HepG2 (cell line): Measurements from ENCODE around the gene RNF183. TPM values are rescaled to one million over a fixed set of nuclear protein-coding genes. Genes with fewer than 3 reads are reported as not detected.
A peak's percentile ranks its signal among the peaks of the same experiment; 100 is the strongest.

Experiments
- ELF3 ChIP-seq: IDR thresholded peaks from 2 replicates; pipeline ENCODE4 v1.6.1; 2016; ENCODE audit warnings: missing genetic modification reagents, missing compliant biosample characterization
- GATAD1 ChIP-seq: IDR thresholded peaks from 2 replicates; pipeline ENCODE4 v1.6.1; 2016; ENCODE audit warnings: missing genetic modification reagents, missing compliant biosample characterization
- HCFC1 ChIP-seq: fragments of 150-350 bp; IDR thresholded peaks from 2 replicates; pipeline ENCODE4 v1.6.1; 2014; ENCODE audit warnings: low read depth, low read length
- HNF4G ChIP-seq, 2 experiments: sonication (generic) in 1 of 2; formaldehyde crosslinking in 1 of 2; IDR thresholded peaks; 2 replicates each; pipeline versions ENCODE4 v1.4.0 to v1.6.1; 2011 to 2020; ENCODE audit warnings: borderline replicate concordance in 2 of 2, low read depth in 2 of 2, mild to moderate bottlenecking in 2 of 2, low read length in 1 of 2, missing genetic modification reagents in 1 of 2, moderate library complexity in 1 of 2
- MXD4 ChIP-seq: IDR thresholded peaks from 2 replicates; pipeline ENCODE4 v1.6.1; 2016; ENCODE audit warnings: mild to moderate bottlenecking, missing biosample characterization, missing genetic modification reagents
- PITX1 ChIP-seq: sonication (generic); formaldehyde crosslinking; IDR thresholded peaks from 2 replicates; pipeline ENCODE4 v1.5.1; 2020; ENCODE audit warnings: mild to moderate bottlenecking, missing genetic modification reagents
- REPIN1 ChIP-seq: sonication (generic); formaldehyde crosslinking; IDR thresholded peaks from 2 replicates; pipeline ENCODE4 v1.8.0; 2022; ENCODE audit warnings: missing genetic modification reagents, low read depth, mild to moderate bottlenecking, borderline replicate concordance
- RFXANK ChIP-seq: IDR thresholded peaks from 2 replicates; pipeline ENCODE4 v1.6.1; 2016
- SRY ChIP-seq: sonication (generic); formaldehyde crosslinking; IDR thresholded peaks from 2 replicates; pipeline ENCODE4 v1.8.0; 2022; ENCODE audit warnings: mild to moderate bottlenecking, missing genetic modification reagents
- TOPORS ChIP-seq: sonication (generic); formaldehyde crosslinking; IDR thresholded peaks from 2 replicates; pipeline ENCODE4 v1.8.0; 2023; ENCODE audit warnings: mild to moderate bottlenecking, missing genetic modification reagents
- ZBTB21 ChIP-seq: sonication (generic); formaldehyde crosslinking; IDR thresholded peaks from 2 replicates; pipeline ENCODE4 v1.4.0; 2020; ENCODE audit warnings: missing genetic modification reagents
- ZC3H13 ChIP-seq: sonication (generic); formaldehyde crosslinking; IDR thresholded peaks from 2 replicates; pipeline ENCODE4 v1.8.1; 2023; ENCODE audit warnings: mild to moderate bottlenecking, missing genetic modification reagents, moderate library complexity
- ZNF530 ChIP-seq: sonication (generic); formaldehyde crosslinking; IDR thresholded peaks from 2 replicates; pipeline ENCODE4 v1.5.0; 2020; ENCODE audit warnings: low read depth, mild to moderate bottlenecking, missing genetic modification reagents
- ZNF839 ChIP-seq: sonication (generic); formaldehyde crosslinking; IDR thresholded peaks from 2 replicates; pipeline ENCODE4 v1.4.0; 2020; ENCODE audit warnings: missing genetic modification reagents, mild to moderate bottlenecking, borderline replicate concordance
- polyA plus RNA-seq, 8 experiments: library from polyadenylated mRNA; depleted of rRNA in 3 of 8; stranded (reverse) in 7 of 8; unstranded in 1 of 8; fragments of >200 nt; fragmentation: Illumina TruSeq in 4 of 8; extraction: Trizol in 4 of 8; gene quantifications; 2 replicates each; pipeline versions ENCODE4 v1.2.1 to v1.2.3, GENCODE V29; 2011 to 2016; ENCODE audit warnings: low read depth in 4 of 8, missing spikeins in 1 of 8, mixed read lengths in 1 of 8; ENCODE audit not compliant: insufficient read depth in 1 of 8
- total RNA-seq, 5 experiments: library from RNA; depleted of rRNA; stranded (reverse); fragments of >200 nt; fragmentation: Illumina TruSeq; extraction: Trizol; gene quantifications; 2 replicates each; pipeline ENCODE4 v1.2.3, GENCODE V29; 2016; ENCODE audit warnings: low read depth in 1 of 5
- TF ChIP-seq, protein P1 (sequence below): sonication (generic); formaldehyde crosslinking; IDR thresholded peaks from 2 replicates; pipeline ENCODE4 v1.4.0; 2020; ENCODE audit warnings: missing genetic modification reagents
- TF ChIP-seq, protein P2 (sequence below): sonication (generic); formaldehyde crosslinking; IDR thresholded peaks from 2 replicates; pipeline ENCODE4 v1.5.0; 2020; ENCODE audit warnings: mild to moderate bottlenecking, missing genetic modification reagents, borderline replicate concordance
- TF ChIP-seq, protein P3 (sequence below): sonication (generic); formaldehyde crosslinking; IDR thresholded peaks from 2 replicates; pipeline ENCODE4 v1.4.0; 2020; ENCODE audit warnings: mild to moderate bottlenecking, missing genetic modification reagents
- TF ChIP-seq, protein P4 (sequence below): sonication (generic); formaldehyde crosslinking; IDR thresholded peaks from 2 replicates; pipeline ENCODE4 v1.8.0; 2022; ENCODE audit warnings: mild to moderate bottlenecking, missing genetic modification reagents

RNF183 gene
- total and polyA plus RNA-seq, 2 of the 13 experiments (the other 11 are each of a cell fraction or from before 2014, with no cell fraction given), result 0.13 to 6.5 TPM

DNA sequence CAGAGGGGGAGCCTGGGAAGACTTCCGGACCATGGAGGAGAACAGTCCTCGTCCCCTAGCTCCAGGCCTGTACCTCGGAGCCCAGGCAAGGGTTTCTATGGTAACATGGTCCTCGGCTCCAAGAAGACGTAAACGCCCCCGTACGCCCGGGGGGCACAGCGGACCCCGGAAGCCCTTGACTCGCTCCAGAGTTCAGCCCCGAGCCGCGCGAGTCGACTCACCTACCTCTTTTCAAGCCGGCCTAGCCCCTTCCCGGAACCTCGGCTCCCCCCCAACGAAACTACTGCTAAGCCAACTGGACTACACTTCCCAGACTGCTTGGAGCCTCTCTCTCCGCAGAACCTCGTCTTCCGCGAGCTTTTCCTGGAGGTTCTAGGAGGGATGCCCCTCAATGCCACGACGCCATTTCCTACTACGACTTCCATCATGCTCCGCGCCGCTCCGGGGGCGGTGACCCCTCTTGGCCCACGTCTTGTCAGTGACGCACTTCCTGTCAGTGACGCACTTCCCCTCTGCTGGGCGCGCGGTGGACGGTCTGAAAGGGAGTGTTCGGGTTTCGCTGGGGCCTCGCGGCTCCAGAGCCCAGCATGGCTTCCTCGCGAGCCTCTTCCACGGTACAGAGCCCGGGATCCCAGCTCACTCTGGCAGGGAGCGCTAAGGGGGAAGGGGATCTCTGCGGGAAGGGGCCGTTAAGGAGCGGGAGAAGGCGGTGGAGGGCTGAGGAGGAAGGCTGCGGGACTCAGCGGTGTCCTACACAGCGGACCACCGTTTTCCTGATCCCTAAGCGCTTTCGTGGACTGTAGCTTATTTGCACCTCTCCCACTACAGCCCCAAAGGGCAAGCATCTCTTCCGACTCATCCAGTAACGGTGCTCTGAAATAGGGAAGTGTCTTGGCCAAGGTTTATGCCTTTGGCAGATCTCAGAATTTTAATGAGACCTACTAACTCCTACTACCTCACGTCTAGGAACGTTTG is 27.7 kb downstream of the RNF183 start, which contains the start of the genes CDC26 and PRPF4 (continued):
- TF ChIP-seq, protein P1, sequence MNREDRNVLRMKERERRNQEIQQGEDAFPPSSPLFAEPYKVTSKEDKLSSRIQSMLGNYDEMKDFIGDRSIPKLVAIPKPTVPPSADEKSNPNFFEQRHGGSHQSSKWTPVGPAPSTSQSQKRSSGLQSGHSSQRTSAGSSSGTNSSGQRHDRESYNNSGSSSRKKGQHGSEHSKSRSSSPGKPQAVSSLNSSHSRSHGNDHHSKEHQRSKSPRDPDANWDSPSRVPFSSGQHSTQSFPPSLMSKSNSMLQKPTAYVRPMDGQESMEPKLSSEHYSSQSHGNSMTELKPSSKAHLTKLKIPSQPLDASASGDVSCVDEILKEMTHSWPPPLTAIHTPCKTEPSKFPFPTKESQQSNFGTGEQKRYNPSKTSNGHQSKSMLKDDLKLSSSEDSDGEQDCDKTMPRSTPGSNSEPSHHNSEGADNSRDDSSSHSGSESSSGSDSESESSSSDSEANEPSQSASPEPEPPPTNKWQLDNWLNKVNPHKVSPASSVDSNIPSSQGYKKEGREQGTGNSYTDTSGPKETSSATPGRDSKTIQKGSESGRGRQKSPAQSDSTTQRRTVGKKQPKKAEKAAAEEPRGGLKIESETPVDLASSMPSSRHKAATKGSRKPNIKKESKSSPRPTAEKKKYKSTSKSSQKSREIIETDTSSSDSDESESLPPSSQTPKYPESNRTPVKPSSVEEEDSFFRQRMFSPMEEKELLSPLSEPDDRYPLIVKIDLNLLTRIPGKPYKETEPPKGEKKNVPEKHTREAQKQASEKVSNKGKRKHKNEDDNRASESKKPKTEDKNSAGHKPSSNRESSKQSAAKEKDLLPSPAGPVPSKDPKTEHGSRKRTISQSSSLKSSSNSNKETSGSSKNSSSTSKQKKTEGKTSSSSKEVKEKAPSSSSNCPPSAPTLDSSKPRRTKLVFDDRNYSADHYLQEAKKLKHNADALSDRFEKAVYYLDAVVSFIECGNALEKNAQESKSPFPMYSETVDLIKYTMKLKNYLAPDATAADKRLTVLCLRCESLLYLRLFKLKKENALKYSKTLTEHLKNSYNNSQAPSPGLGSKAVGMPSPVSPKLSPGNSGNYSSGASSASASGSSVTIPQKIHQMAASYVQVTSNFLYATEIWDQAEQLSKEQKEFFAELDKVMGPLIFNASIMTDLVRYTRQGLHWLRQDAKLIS (CRISPR knock-in tag), result no peak
- TF ChIP-seq, protein P2, sequence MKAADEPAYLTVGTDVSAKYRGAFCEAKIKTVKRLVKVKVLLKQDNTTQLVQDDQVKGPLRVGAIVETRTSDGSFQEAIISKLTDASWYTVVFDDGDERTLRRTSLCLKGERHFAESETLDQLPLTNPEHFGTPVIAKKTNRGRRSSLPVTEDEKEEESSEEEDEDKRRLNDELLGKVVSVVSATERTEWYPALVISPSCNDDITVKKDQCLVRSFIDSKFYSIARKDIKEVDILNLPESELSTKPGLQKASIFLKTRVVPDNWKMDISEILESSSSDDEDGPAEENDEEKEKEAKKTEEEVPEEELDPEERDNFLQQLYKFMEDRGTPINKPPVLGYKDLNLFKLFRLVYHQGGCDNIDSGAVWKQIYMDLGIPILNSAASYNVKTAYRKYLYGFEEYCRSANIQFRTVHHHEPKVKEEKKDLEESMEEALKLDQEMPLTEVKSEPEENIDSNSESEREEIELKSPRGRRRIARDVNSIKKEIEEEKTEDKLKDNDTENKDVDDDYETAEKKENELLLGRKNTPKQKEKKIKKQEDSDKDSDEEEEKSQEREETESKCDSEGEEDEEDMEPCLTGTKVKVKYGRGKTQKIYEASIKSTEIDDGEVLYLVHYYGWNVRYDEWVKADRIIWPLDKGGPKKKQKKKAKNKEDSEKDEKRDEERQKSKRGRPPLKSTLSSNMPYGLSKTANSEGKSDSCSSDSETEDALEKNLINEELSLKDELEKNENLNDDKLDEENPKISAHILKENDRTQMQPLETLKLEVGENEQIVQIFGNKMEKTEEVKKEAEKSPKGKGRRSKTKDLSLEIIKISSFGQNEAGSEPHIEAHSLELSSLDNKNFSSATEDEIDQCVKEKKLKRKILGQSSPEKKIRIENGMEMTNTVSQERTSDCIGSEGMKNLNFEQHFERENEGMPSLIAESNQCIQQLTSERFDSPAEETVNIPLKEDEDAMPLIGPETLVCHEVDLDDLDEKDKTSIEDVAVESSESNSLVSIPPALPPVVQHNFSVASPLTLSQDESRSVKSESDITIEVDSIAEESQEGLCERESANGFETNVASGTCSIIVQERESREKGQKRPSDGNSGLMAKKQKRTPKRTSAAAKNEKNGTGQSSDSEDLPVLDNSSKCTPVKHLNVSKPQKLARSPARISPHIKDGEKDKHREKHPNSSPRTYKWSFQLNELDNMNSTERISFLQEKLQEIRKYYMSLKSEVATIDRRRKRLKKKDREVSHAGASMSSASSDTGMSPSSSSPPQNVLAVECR (CRISPR knock-in tag), result peak; percentile 96
- TF ChIP-seq HCFC1 (peak; percentile 87), ZNF530 (CRISPR knock-in tag) (no peak), MXD4 (CRISPR knock-in tag) (peak; percentile 85), ZBTB21 (peak; percentile 95), REPIN1 (CRISPR knock-in tag) (peak; percentile 97), ZC3H13 (CRISPR knock-in tag) (0 out of 2 replicates have a peak, but pooled peaks have one; percentile 48), RFXANK (CRISPR knock-in tag) (no peak), PITX1 (CRISPR knock-in tag) (peak; percentile 97), SRY (CRISPR knock-in tag) (peak; percentile 77; the same call in 1 of the 2 replicates), ELF3 (CRISPR knock-in tag) (peak; percentile 87), TOPORS (0 out of 2 replicates have a peak, but pooled peaks have one; percentile 67), GATAD1 (peak; percentile 97), ZNF839 (CRISPR knock-in tag) (0 out of 2 replicates have a peak, but pooled peaks have one; percentile 55), HNF4G (IDR thresholded peaks at IDR 0.05; ENCODE audit: borderline replicate concordance, low read depth, low read length) (no peak), HNF4G (CRISPR knock-in tag; IDR thresholded peaks at IDR 0.05; ENCODE audit: borderline replicate concordance, low read depth) (peak; percentile 81)
- TF ChIP-seq, protein P3, sequence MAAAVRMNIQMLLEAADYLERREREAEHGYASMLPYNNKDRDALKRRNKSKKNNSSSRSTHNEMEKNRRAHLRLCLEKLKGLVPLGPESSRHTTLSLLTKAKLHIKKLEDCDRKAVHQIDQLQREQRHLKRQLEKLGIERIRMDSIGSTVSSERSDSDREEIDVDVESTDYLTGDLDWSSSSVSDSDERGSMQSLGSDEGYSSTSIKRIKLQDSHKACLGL (CRISPR knock-in tag), result peak; percentile 65
- TF ChIP-seq, protein P4, sequence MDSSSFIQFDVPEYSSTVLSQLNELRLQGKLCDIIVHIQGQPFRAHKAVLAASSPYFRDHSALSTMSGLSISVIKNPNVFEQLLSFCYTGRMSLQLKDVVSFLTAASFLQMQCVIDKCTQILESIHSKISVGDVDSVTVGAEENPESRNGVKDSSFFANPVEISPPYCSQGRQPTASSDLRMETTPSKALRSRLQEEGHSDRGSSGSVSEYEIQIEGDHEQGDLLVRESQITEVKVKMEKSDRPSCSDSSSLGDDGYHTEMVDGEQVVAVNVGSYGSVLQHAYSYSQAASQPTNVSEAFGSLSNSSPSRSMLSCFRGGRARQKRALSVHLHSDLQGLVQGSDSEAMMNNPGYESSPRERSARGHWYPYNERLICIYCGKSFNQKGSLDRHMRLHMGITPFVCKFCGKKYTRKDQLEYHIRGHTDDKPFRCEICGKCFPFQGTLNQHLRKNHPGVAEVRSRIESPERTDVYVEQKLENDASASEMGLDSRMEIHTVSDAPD (CRISPR knock-in tag), result peak; percentile 72; the same call in 1 of the 2 replicates
